GM06990 (cell line): ENCODE measurements around the gene DBX2.
"Not testable (repeated sequence)": the region's sequence is repeated elsewhere in the genome, so short reads cannot be mapped to it uniquely, and the experiment has no call there.

Experiments
- DNase-seq: peaks from one replicate; pipeline ENCODE4 v3.0.0-alpha.2; 2011; ENCODE audit not compliant: insufficient read length; ENCODE audit errors: extremely low read depth
- H3K27me3 ChIP-seq: replicated peaks from 2 replicates; pipeline ENCODE4 v1.6.0; 2011; ENCODE audit warnings: low read length; ENCODE audit not compliant: control insufficient read depth, insufficient read depth
- H3K36me3 ChIP-seq: 2 replicates; pipeline ENCODE4 v1.5.1; 2011; ENCODE audit warnings: low read length; ENCODE audit not compliant: control insufficient read depth, insufficient read depth
- H3K4me3 ChIP-seq: replicated peaks from 2 replicates; pipeline ENCODE4 v1.5.1; 2011; ENCODE audit warnings: low read depth, mild to moderate bottlenecking, control low read depth, low read length
- CTCF ChIP-seq: IDR thresholded peaks from 2 replicates; pipeline ENCODE4 v1.5.1; 2011; ENCODE audit warnings: low read length, control low read depth, mild to moderate bottlenecking, inconsistent platforms; ENCODE audit not compliant: insufficient read depth, poor library complexity, severe bottlenecking

Gene DBX2

GRCh38 chr12:45050751-45051571 is at the start of gene DBX2:
Gene DBX2, minus strand, starts transcription at chr12:45051099. Its CDS starts 172 bp downstream, at chr12:45050927.
- Histone ChIP-seq H3K4me3 (no peak within 1 kb of the TSS), H3K36me3 (no peaks in the 10 kb centered on the region), H3K27me3 (no peaks in the 10 kb centered on the region; the same call in none of the 2 replicates)
- no peak for TF ChIP-seq CTCF
- DNase-seq, result peak; percentile 9

GRCh38 chr12:45098766-45099165 is 47.9 kb upstream of the DBX2 start:
- DNase-seq, result no peak

GRCh38 chr12:45095417-45095816 is 44.5 kb upstream of the DBX2 start:
- not testable (repeated sequence) for H3K36me3 ChIP-seq, DNase-seq, H3K4me3 ChIP-seq, H3K27me3 ChIP-seq

More at GRCh38 chr12:45098766-45099165, 47.9 kb upstream of the DBX2 start:
- no peak for TF ChIP-seq CTCF
- no peak overlapping the region for H3K4me3 ChIP-seq
- H3K36me3 ChIP-seq, result no peaks in the 10 kb centered on the region
- no peaks in the 10 kb centered on the region for H3K27me3 ChIP-seq

GRCh38 chr12:45093051-45093450 is 42.2 kb upstream of the DBX2 start:
- Histone ChIP-seq H3K4me3 (no peak overlapping the region), H3K27me3 (no peaks in the 10 kb centered on the region), H3K36me3 (no peaks in the 10 kb centered on the region)
- no peak for DNase-seq
- no peak for TF ChIP-seq CTCF

GRCh38 chr12:45089411-45090075 is 38.6 kb upstream of the DBX2 start:
- Histone ChIP-seq H3K27me3 (no peaks in the 10 kb centered on the region), H3K36me3 (no peaks in the 10 kb centered on the region), H3K4me3 (no peak overlapping the region)
- no peak for DNase-seq
- TF ChIP-seq CTCF, result no peak

GRCh38 chr12:45088608-45089007 is 37.7 kb upstream of the DBX2 start:
- no peak for DNase-seq
- Histone ChIP-seq H3K36me3 (no peaks in the 10 kb centered on the region), H3K27me3 (no peaks in the 10 kb centered on the region), H3K4me3 (no peak overlapping the region)
- TF ChIP-seq CTCF, result no peak

- H3K27me3 ChIP-seq, DNase-seq, H3K4me3 ChIP-seq, H3K36me3 ChIP-seq: not testable (repeated sequence)
Measured at GRCh38 chr12:45084248-45084647, 33.3 kb upstream of the DBX2 start.
